GM21717 (cell line): ENCODE data around the gene SLC66A1.

Experiments
- ATAC-seq: cut with Tn5 transposase; IDR thresholded peaks from one replicate; pipeline ENCODE4 v1.9.1; 2021; ENCODE audit warnings: mild to moderate bottlenecking, moderate library complexity; ENCODE audit not compliant: unreplicated experiment

The SLC66A1 gene

GRCh38 chr1:19360432-19360831 lies 48.3 kb downstream of the SLC66A1 start:
- no peak for ATAC-seq

- ATAC-seq = no peak
Observed at GRCh38 chr1:19360843-19361610, 48.9 kb downstream of the SLC66A1 start.

- ATAC-seq = no peak
Observed at GRCh38 chr1:19361611-19362147, 49.6 kb downstream of the SLC66A1 start.

- ATAC-seq = no peak
Observed at GRCh38 chr1:19363536-19364152, 51.5 kb downstream of the SLC66A1 start.

GRCh38 chr1:19365721-19366120 lies 53.6 kb downstream of the SLC66A1 start:
- no peak for ATAC-seq

- ATAC-seq = no peak
Observed at GRCh38 chr1:19366599-19367536, 54.7 kb downstream of the SLC66A1 start.

GRCh38 chr1:19367584-19368041 lies 55.5 kb downstream of the SLC66A1 start:
- no peak for ATAC-seq

- no peak for ATAC-seq
Observed at GRCh38 chr1:19368050-19368449, 55.9 kb downstream of the SLC66A1 start.

- no peak for ATAC-seq
Observed at GRCh38 chr1:19368964-19369363, 56.8 kb downstream of the SLC66A1 start.

GRCh38 chr1:19369396-19370090 lies 57.4 kb downstream of the SLC66A1 start:
- no peak for ATAC-seq

GRCh38 chr1:19370453-19371170 lies 58.5 kb downstream of the SLC66A1 start:
- no peak for ATAC-seq

GRCh38 chr1:19371226-19372135 lies 59.4 kb downstream of the SLC66A1 start:
- no peak for ATAC-seq

- ATAC-seq = no peak
Observed at GRCh38 chr1:19372136-19372514, 60.0 kb downstream of the SLC66A1 start.

- ATAC-seq = no peak
Observed at GRCh38 chr1:19372602-19373001, 60.5 kb downstream of the SLC66A1 start.

GRCh38 chr1:19373211-19374082 lies 61.3 kb downstream of the SLC66A1 start:
- ATAC-seq = no peak

GRCh38 chr1:19374083-19374801 lies 62.1 kb downstream of the SLC66A1 start:
- ATAC-seq = no peak

- no peak for ATAC-seq
Observed at GRCh38 chr1:19374926-19375325, 62.8 kb downstream of the SLC66A1 start.
